ENCODE results near the gene RNF111. TPM values are rescaled to one million over a fixed set of nuclear protein-coding genes. Genes with fewer than 3 reads are reported as not detected.

Gene RNF111
- total and polyA plus RNA-seq, 10 of the 15 experiments (the other 5 are each of a cell fraction or from before 2014, with no cell fraction given) = 8.6 to 34.7 (median 15.7) TPM

DNA sequence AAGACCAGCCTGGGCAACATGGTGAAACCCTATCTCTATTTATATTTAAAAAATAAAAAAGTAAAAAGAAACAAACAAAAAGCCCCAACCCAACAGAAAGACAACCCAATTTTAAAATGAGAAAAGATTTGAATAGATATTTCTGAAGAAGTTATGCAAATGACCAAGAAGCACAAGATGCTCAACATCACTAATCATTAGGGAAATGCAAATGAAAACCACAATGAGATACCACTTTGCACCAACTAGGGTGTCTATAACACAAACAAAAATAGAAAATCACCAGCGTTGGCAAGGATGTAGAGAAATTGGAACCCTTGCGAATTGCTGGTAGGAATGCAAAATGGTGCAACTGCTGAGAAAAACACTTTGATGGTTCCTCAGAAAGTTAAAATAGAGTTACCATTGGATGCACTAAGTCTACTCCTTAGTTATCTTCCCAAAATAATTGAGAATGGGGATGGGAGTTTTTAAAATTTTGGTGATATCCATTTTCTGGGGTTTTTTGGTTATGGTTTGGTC, 71.7 kb downstream of the RNF111 start (continued):
- TF ChIP-seq, protein P1, sequence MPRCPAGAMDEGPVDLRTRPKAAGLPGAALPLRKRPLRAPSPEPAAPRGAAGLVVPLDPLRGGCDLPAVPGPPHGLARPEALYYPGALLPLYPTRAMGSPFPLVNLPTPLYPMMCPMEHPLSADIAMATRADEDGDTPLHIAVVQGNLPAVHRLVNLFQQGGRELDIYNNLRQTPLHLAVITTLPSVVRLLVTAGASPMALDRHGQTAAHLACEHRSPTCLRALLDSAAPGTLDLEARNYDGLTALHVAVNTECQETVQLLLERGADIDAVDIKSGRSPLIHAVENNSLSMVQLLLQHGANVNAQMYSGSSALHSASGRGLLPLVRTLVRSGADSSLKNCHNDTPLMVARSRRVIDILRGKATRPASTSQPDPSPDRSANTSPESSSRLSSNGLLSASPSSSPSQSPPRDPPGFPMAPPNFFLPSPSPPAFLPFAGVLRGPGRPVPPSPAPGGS (IDR thresholded peaks at IDR 0.05; ENCODE audit: borderline replicate concordance, insufficient read depth, low read depth, low read length, poor library complexity, severe bottlenecking) = no peak
- TF ChIP-seq ZNF622 (IDR thresholded peaks at IDR 0.05) = no peak
- TF ChIP-seq CUX1 (IDR thresholded peaks at IDR 0.05; ENCODE audit: insufficient replicate concordance, low read depth, low read length) = no peak
- no peak for TF ChIP-seq ZBTB4 (CRISPR knock-in tag; IDR thresholded peaks at IDR 0.05)
- no peak for TF ChIP-seq EGR1 (IDR thresholded peaks at IDR 0.05; ENCODE audit: borderline replicate concordance in 1 of 2, low read depth in 2 of 2, low read length in 2 of 2)
- no peak for TF ChIP-seq MYC (IDR thresholded peaks at IDR 0.05; ENCODE audit: insufficient read depth, insufficient read length, insufficient replicate concordance, low read length, severe bottlenecking)
- no peak for TF ChIP-seq MLLT1 (IDR thresholded peaks at IDR 0.05)
- no peak for TF ChIP-seq YBX1 (IDR thresholded peaks at IDR 0.05)
- TF ChIP-seq BRCA1 (IDR thresholded peaks at IDR 0.05; ENCODE audit: low read depth, low read length) = no peak
- TF ChIP-seq MEF2A (IDR thresholded peaks at IDR 0.05; ENCODE audit: insufficient read depth, low read depth, low read length) = no peak
- TF ChIP-seq EP300 (IDR thresholded peaks at IDR 0.05; ENCODE audit: borderline replicate concordance in 1 of 2, control insufficient read depth in 1 of 2, low read depth in 2 of 2, low read length in 2 of 2) = no peak
- no peak for TF ChIP-seq E2F4 (IDR thresholded peaks at IDR 0.05; ENCODE audit: low read depth, low read length)

All from GM12878 (cell line).